Cardiac ventricle fibroblast (primary cell): ENCODE measurements around the gene AGT. TPM values are rescaled to one million over a fixed set of nuclear protein-coding genes. Genes with fewer than 3 reads are reported as not detected.

Experiments used
- total RNA-seq: library from RNA; depleted of rRNA; stranded (reverse); fragments of >200 nt; gene quantifications from 2 replicates; pipeline ENCODE4 v1.2.3, GENCODE V29; 2015

Gene AGT
- total RNA-seq = 4.8 and 5.8 TPM in 2 replicates

DNA sequence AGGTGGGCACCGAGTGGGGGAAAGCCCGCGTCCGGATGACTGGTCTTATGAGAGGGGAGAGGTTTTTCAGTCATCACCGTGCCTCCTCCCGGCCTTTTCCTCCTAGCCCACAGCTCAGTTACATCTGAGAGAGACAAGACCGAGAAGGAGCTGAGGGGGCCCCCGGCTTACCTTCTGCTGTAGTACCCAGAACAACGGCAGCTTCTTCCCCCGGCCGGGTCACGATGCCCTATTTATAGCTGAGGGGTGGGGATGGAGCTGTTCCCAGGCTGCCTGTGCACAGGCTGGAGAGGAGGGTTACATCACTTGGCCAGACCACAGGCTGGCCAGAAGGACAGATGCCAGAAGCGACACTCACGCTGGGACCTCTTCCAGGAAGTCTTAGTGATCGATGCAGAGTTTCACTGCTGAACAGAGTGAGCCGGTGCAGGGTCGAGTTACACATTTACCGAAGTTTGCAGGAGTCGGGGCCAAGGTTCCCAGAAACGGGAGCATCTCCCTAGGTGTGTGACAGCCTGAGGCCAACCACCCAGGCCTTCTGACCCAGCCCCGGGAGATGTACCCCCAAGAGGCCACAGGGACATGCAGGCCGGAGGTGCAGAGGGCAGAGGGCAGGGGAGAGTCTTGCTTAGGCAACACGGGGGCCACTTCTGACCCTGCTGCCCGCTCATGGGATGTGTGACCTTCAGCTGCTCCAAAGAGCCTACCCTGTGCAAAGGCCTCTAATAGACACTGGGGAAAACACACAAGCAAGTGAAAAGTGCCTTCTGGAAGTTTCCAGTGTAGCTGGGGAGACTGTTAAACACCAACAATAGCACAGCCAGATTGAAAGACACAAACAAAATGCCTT is at the start of gene AGT:
Gene AGT (minus strand): TSS at position 208 of the 850 bp plus-strand sequence. CDS start 3,299 bp downstream, outside the sequence.

DNA sequence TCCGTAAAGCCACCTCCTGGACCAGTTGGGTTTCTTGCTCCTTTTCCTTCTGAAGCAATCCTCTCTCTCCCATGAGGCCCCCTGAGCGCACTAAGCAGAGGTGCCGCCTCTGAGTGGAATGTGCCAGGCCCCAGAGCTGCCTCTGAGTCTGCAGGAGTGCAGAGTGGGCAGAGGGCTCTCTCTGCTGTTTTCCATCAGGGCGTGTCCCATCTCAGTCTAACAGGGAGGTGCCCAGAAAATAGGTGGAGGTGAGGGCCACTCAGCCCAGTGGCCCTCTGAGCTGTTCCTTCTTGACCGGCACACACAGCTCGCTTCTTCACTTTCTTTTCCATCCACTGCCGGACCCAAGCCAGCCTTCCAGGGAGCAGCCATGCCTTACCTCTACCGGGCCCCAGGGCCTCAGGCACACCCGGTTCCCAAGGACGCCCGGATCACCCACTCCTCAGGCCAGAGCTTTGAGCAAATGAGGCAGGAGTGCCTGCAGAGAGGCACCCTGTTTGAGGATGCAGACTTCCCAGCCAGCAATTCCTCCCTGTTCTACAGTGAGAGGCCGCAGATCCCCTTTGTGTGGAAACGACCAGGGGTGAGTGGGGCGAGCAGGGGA is 33.3 kb upstream of the AGT start, which contains the start of gene CAPN9:
Gene CAPN9 (plus strand): TSS at position 262 of the 604 bp plus-strand sequence. CDS start 109 bp downstream, at position 371.

Other genes starting within 250 kb of the AGT start
- 10.7 and 18.1 TPM in 2 replicates for gene COG2, start 71.6 kb downstream of the AGT start, total RNA-seq
- gene CAPN9, start 33.3 kb upstream of the AGT start, total RNA-seq = not detected in 2 replicates
- gene C1orf198, start 154.4 kb upstream of the AGT start, total RNA-seq = 63.2 and 66.9 TPM in 2 replicates